ENCODE data around the gene GPRC5C.

The GPRC5C gene

GRCh38 chr17:74431568-74432423, at the start of gene GPRC5C:
Gene GPRC5C, plus strand, starts transcription at chr17:74432088. Its CDS starts 7,689 bp downstream, at chr17:74439777.
- TF ChIP-seq CSDC2 (CRISPR knock-in tag; IDR thresholded peaks at IDR 0.05): no peak
- no peak for TF ChIP-seq TOX (CRISPR knock-in tag; IDR thresholded peaks at IDR 0.05; ENCODE audit: borderline replicate concordance)
- TF ChIP-seq PPARA (CRISPR knock-in tag; IDR thresholded peaks at IDR 0.05; ENCODE audit: borderline replicate concordance): no peak
- ATAC-seq: no peak; the same call in 1 of the 3 replicates

- TF ChIP-seq ZNF70 (CRISPR knock-in tag; IDR thresholded peaks at IDR 0.05): no peak
- no peak for TF ChIP-seq ESRRG (CRISPR knock-in tag; IDR thresholded peaks at IDR 0.05)
- TF ChIP-seq PPARA (CRISPR knock-in tag; IDR thresholded peaks at IDR 0.05; ENCODE audit: borderline replicate concordance): no peak
- TF ChIP-seq TSHZ2 (CRISPR knock-in tag; IDR thresholded peaks at IDR 0.05): no peak
- no peak for TF ChIP-seq ZFP3 (CRISPR knock-in tag; IDR thresholded peaks at IDR 0.05)
- TF ChIP-seq TCF4 (CRISPR knock-in tag; IDR thresholded peaks at IDR 0.05; ENCODE audit: borderline replicate concordance): no peak
- TF ChIP-seq TOX (CRISPR knock-in tag; IDR thresholded peaks at IDR 0.05; ENCODE audit: borderline replicate concordance): no peak
- TF ChIP-seq ZNF8 (CRISPR knock-in tag; IDR thresholded peaks at IDR 0.05): no peak
- no peak; the same call in 2 of the 3 replicates for ATAC-seq
Observed at GRCh38 chr17:74383141-74383540, 48.7 kb upstream of the GPRC5C start.

GRCh38 chr17:74385201-74385600, 46.7 kb upstream of the GPRC5C start:
- no peak for ATAC-seq
- TF ChIP-seq GLIS3 (CRISPR knock-in tag; IDR thresholded peaks at IDR 0.05): no peak

- no peak for TF ChIP-seq CSDC2 (CRISPR knock-in tag; IDR thresholded peaks at IDR 0.05)
- no peak for TF ChIP-seq CSRNP3 (CRISPR knock-in tag; IDR thresholded peaks at IDR 0.05)
- no peak for ATAC-seq
Observed at GRCh38 chr17:74386386-74386785, 45.5 kb upstream of the GPRC5C start.

- no peak for ATAC-seq
Observed at GRCh38 chr17:74387365-74388218, 44.3 kb upstream of the GPRC5C start.

More at GRCh38 chr17:74387365-74388218, 44.3 kb upstream of the GPRC5C start:
- TF ChIP-seq TCF4 (CRISPR knock-in tag; IDR thresholded peaks at IDR 0.05; ENCODE audit: borderline replicate concordance) (no peak), CSDC2 (CRISPR knock-in tag; IDR thresholded peaks at IDR 0.05) (no peak), ZNF70 (CRISPR knock-in tag; IDR thresholded peaks at IDR 0.05) (no peak), SNAI2 (CRISPR knock-in tag; IDR thresholded peaks at IDR 0.05) (no peak), GLIS3 (CRISPR knock-in tag; IDR thresholded peaks at IDR 0.05) (no peak), ZNF8 (CRISPR knock-in tag; IDR thresholded peaks at IDR 0.05) (no peak), CREB5 (CRISPR knock-in tag; IDR thresholded peaks at IDR 0.05; ENCODE audit: low read depth) (no peak), TOX (CRISPR knock-in tag; IDR thresholded peaks at IDR 0.05; ENCODE audit: borderline replicate concordance) (no peak), ZFP3 (CRISPR knock-in tag; IDR thresholded peaks at IDR 0.05) (no peak), POU6F1 (CRISPR knock-in tag; IDR thresholded peaks at IDR 0.05; ENCODE audit: borderline replicate concordance, low read depth) (no peak), ZFP30 (CRISPR knock-in tag; IDR thresholded peaks at IDR 0.05) (no peak), ZNF565 (CRISPR knock-in tag; conservative IDR thresholded peaks at IDR 0.05; ENCODE audit: low read depth) (no peak)

All from SK-N-SH treated with all-trans-retinoic acid at 6 μM for 48 hours (cell line).